Activated CD4-positive, alpha-beta T cell treated with anti-CD3 and anti-CD28 coated beads, Interleukin-2, amount 50 U/mL, for 24 hours (primary cell): ENCODE data around the gene STK38.

Experiments
- DNase-seq, 2 donors: peaks; one replicate each; pipeline ENCODE4 v3.0.0-alpha.2; 2020; ENCODE audit warnings: low read depth in 1 of 2, low spot score in 1 of 2

STK38 gene

GRCh38 chr6:36523936-36524499 lies 23.3 kb downstream of the STK38 start:
- DNase-seq = no peak

GRCh38 chr6:36523451-36523850 lies 23.8 kb downstream of the STK38 start:
- no peak for DNase-seq

GRCh38 chr6:36519352-36519751 lies 27.9 kb downstream of the STK38 start:
- DNase-seq = no peak

- no peak for DNase-seq
These were observed 29.9 kb downstream of the STK38 start for GRCh38 chr6:36517408-36517807.

- no peak for DNase-seq
These were observed 30.3 kb downstream of the STK38 start for GRCh38 chr6:36516988-36517387.

- no peak for DNase-seq
These were observed 30.7 kb downstream of the STK38 start for GRCh38 chr6:36516559-36516958.

GRCh38 chr6:36515844-36516243 lies 31.4 kb downstream of the STK38 start:
- no peak for DNase-seq

- DNase-seq = no peak
These were observed 32.5 kb downstream of the STK38 start for GRCh38 chr6:36514554-36515456.

GRCh38 chr6:36510365-36510764 lies 36.9 kb downstream of the STK38 start:
- no peak for DNase-seq

GRCh38 chr6:36508532-36508931 lies 38.7 kb downstream of the STK38 start:
- DNase-seq = no peak

- DNase-seq = no peak
These were observed 40.7 kb downstream of the STK38 start for GRCh38 chr6:36506611-36507010.

GRCh38 chr6:36505744-36506534 lies 41.3 kb downstream of the STK38 start:
- no peak for DNase-seq

- DNase-seq = no peak
These were observed 42.3 kb downstream of the STK38 start for GRCh38 chr6:36504982-36505381.

- DNase-seq = no peak
These were observed 43.1 kb downstream of the STK38 start for GRCh38 chr6:36504181-36504580.

- DNase-seq = no peak
These were observed 45.6 kb downstream of the STK38 start for GRCh38 chr6:36501686-36502085.

- no peak for DNase-seq
These were observed 47.4 kb downstream of the STK38 start for GRCh38 chr6:36499918-36500317.

GRCh38 chr6:36495086-36495485 lies 52.2 kb downstream of the STK38 start:
- DNase-seq = no peak

- DNase-seq = no peak
These were observed 53.4 kb downstream of the STK38 start for GRCh38 chr6:36493859-36494258.

- DNase-seq = no peak
These were observed 54.0 kb downstream of the STK38 start for GRCh38 chr6:36493319-36493718.

GRCh38 chr6:36492621-36493020 lies 54.7 kb downstream of the STK38 start:
- DNase-seq = no peak

- DNase-seq = no peak
These were observed 55.2 kb downstream of the STK38 start for GRCh38 chr6:36492092-36492491.

- DNase-seq = no peak
These were observed 55.8 kb downstream of the STK38 start for GRCh38 chr6:36491378-36491965.
